OCI-LY7 (cell line): Measurements from ENCODE around the gene GNAQ. TPM values are rescaled to one million over a fixed set of nuclear protein-coding genes. Genes with fewer than 3 reads are reported as not detected.

Experiments used
- BruUV-seq: library from RNA; stranded (reverse); fragments of 400-500 nt; replicated peaks from 2 replicates; lab custom pipeline; 2021; lab: Mats Ljungman, UMichigan
- CTCF ChIA-PET: fragments of 300-600 bp; sonication (Branson Sonifier 250); formaldehyde crosslinking; loops from one replicate; lab custom pipeline; 2022; ENCODE audit warnings: antibody characterized with exemption; ENCODE audit not compliant: unreplicated experiment; lab: Charles Lee
- POLR2A ChIA-PET: fragments of 300-600 bp; sonication (Branson Sonifier 250); formaldehyde crosslinking; loops from one replicate; lab custom pipeline; 2022; ENCODE audit warnings: antibody characterized with exemption; lab: Charles Lee
- DNase-seq: peaks from one replicate; pipeline ENCODE4 v3.0.0-alpha.2; 2015; ENCODE audit warnings: low spot score
- H2AFZ ChIP-seq: fragments of 200-600 bp; sonication (generic), shearing (Covaris generic); 2 replicates; pipeline ENCODE4 v1.6.1; 2014; ENCODE audit warnings: mild to moderate bottlenecking, antibody characterized with exemption, low read length, moderate library complexity
- H3K27ac ChIP-seq: fragments of 200-600 bp; sonication (generic); 2 replicates; pipeline ENCODE4 v1.5.1; 2014; ENCODE audit warnings: mixed run types, low read depth, mild to moderate bottlenecking, moderate library complexity, low read length, inconsistent platforms; ENCODE audit not compliant: poor library complexity, severe bottlenecking
- H3K36me3 ChIP-seq: fragments of 200-600 bp; sonication (generic); 2 replicates; pipeline ENCODE4 v1.6.1; 2014; ENCODE audit warnings: mild to moderate bottlenecking, antibody characterized with exemption, low read length, moderate library complexity, mixed read lengths; ENCODE audit not compliant: insufficient read depth
- H3K4me1 ChIP-seq: fragments of 200-600 bp; sonication (generic); 2 replicates; pipeline ENCODE4 v1.5.1; 2014; ENCODE audit warnings: mild to moderate bottlenecking, low read length; ENCODE audit not compliant: insufficient read depth, poor library complexity, severe bottlenecking
- H3K4me2 ChIP-seq: fragments of 200-600 bp; sonication (generic); 2 replicates; pipeline ENCODE4 v1.6.1; 2014; ENCODE audit warnings: mild to moderate bottlenecking, low read length
- H3K4me3 ChIP-seq: fragments of 200-600 bp; sonication (generic); 2 replicates; pipeline ENCODE4 v1.5.1; 2014; ENCODE audit warnings: mild to moderate bottlenecking, low read depth, low read length; ENCODE audit not compliant: poor library complexity, severe bottlenecking
- H3K79me2 ChIP-seq: fragments of 200-600 bp; sonication (generic); 2 replicates; pipeline ENCODE4 v1.6.1; 2016; ENCODE audit warnings: low read depth, mild to moderate bottlenecking, low read length, moderate library complexity, mixed read lengths; ENCODE audit not compliant: insufficient read depth
- H3K9me2 ChIP-seq: fragments of 200-600 bp; sonication (generic); 2 replicates; pipeline ENCODE4 v1.6.1; 2016; ENCODE audit warnings: mild to moderate bottlenecking, low read length, mixed read lengths; ENCODE audit not compliant: insufficient read depth
- H3K9me3 ChIP-seq: fragments of 200-600 bp; sonication (generic); 2 replicates; pipeline ENCODE4 v1.6.1; 2014; ENCODE audit warnings: mild to moderate bottlenecking, mixed run types, low read length, mixed read lengths
- H4K20me1 ChIP-seq: fragments of 200-600 bp; sonication (generic); 2 replicates; pipeline ENCODE4 v1.6.1; 2014; ENCODE audit warnings: mild to moderate bottlenecking, antibody characterized with exemption, low read length, moderate library complexity, mixed read lengths; ENCODE audit not compliant: insufficient read depth
- EZH2phosphoT487 ChIP-seq: fragments of 200-600 bp; sonication (generic); IDR thresholded peaks from 2 replicates; pipeline ENCODE4 v1.6.1; 2018; ENCODE audit warnings: low read depth, borderline replicate concordance, mild to moderate bottlenecking, mixed run types, antibody characterized with exemption, low read length, moderate library complexity, mixed read lengths
- intact Hi-C: fragments of 100-400 bp; cut with micrococcal nuclease; formaldehyde crosslinking; loops from one replicate; pipeline ENCODE4 v1.10.0; 2022; ENCODE audit not compliant: unreplicated experiment
- total RNA-seq, 2 experiments: library from RNA; depleted of rRNA in 1 of 2; stranded (reverse); fragments of >200 nt in 1 of 2; shearing (Covaris generic) in 1 of 2; gene quantifications; 2 replicates each; pipeline ENCODE4 v1.2.3, GENCODE V29; 2014 to 2022
- TF ChIP-seq, protein P1 (sequence below): fragments of 200-600 bp; sonication (generic); conservative IDR thresholded peaks from 2 replicates; pipeline ENCODE4 v1.5.1; 2014; ENCODE audit warnings: mild to moderate bottlenecking, antibody characterized with exemption, low read length, moderate library complexity, mixed read lengths

Gene GNAQ
- total RNA-seq, 2 experiments from 2014 or later = not detected

DNA sequence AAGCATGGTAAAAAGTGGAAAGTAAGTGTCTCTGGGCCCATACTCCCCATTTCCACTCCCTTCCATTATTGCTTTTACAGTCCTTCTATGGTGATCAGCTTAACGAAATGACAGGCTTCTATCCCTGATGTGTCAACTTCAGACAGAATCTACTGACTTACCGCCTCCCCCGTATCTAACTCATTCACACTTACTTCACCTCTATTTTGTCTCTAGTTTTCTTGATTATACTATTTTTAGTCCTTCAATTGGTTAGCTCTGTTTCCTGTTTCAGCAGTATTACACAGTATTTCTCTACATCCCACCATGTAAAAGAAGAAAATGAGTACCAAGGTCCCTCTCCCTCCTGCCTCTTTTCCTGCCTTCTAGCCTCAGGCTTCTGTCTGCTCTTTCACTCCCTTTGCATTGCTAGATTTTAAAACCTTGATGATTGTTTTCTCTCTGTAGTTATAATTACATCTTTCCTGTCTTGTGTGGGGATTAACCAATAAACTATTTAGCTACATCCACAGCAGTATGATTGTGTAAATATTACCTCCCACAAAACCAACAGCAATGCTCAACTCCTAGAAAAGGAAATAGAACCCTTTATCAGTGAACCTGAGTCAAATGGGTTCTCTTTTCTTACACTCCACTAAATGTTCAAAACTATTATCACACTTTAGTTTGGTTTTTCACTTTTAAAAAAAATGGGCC, 53.4 kb downstream of the GNAQ start:
- H3K79me2 ChIP-seq = no peaks in the 10 kb centered on the region
- DNase-seq = no peak
- H3K36me3 ChIP-seq = no peaks in the 10 kb centered on the region
- H3K4me2 ChIP-seq = no peak overlapping the region
- TF ChIP-seq, protein P1, sequence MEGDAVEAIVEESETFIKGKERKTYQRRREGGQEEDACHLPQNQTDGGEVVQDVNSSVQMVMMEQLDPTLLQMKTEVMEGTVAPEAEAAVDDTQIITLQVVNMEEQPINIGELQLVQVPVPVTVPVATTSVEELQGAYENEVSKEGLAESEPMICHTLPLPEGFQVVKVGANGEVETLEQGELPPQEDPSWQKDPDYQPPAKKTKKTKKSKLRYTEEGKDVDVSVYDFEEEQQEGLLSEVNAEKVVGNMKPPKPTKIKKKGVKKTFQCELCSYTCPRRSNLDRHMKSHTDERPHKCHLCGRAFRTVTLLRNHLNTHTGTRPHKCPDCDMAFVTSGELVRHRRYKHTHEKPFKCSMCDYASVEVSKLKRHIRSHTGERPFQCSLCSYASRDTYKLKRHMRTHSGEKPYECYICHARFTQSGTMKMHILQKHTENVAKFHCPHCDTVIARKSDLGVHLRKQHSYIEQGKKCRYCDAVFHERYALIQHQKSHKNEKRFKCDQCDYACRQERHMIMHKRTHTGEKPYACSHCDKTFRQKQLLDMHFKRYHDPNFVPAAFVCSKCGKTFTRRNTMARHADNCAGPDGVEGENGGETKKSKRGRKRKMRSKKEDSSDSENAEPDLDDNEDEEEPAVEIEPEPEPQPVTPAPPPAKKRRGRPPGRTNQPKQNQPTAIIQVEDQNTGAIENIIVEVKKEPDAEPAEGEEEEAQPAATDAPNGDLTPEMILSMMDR = no peak
- no peak for TF ChIP-seq EZH2phosphoT487
- BruUV-seq = no TSS peak
- no peak overlapping the region for H3K4me3 ChIP-seq
- no peaks in the 10 kb centered on the region for H4K20me1 ChIP-seq
- POLR2A ChIA-PET = interaction anchor here (1.0 kb wide), 1 partner anchor 29 kb away, joined by 3 read pairs; no protein-coding TSS in a partner anchor
- H3K9me2 ChIP-seq = no peaks in the 10 kb centered on the region
- no peaks in the 10 kb centered on the region for H3K4me1 ChIP-seq
- no peaks in the 10 kb centered on the region for H3K9me3 ChIP-seq
- H2AFZ ChIP-seq = no peak overlapping the region
- no peak overlapping the region for H3K27ac ChIP-seq
- intact Hi-C loops = loop anchor here (10.0 kb wide), 1 partner anchor 147 kb away; no protein-coding TSS in a partner anchor
- CTCF ChIA-PET = no interaction called here

DNA sequence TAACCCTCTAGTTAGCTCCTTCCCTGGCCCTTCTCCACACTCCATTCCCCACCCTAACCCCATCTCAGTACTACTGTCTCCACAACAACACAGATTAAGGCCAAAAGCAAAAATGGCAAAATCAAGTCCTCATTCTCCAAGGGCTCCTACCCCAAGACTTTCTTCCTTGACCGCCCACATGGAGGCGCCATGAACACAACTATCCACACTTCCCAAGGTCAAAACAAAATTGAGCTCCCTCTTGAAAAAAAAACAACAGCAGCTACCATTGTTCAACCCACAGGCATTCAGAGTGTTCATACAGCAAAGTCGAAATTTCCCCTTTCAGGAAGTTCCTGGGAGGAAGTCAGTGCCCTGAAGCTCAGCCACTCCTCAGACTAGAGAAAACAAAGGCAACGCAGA, 54.4 kb downstream of the GNAQ start:
- Histone ChIP-seq H2AFZ (no peak overlapping the region), H3K4me2 (no peak overlapping the region), H3K4me1 (no peaks in the 10 kb centered on the region), H3K27ac (no peak overlapping the region), H3K36me3 (no peaks in the 10 kb centered on the region), H3K79me2 (no peaks in the 10 kb centered on the region), H3K9me2 (no peaks in the 10 kb centered on the region), H3K9me3 (no peaks in the 10 kb centered on the region), H3K4me3 (no peak overlapping the region), H4K20me1 (no peaks in the 10 kb centered on the region)
- ChIA-PET CTCF (interaction anchor here (0.6 kb wide), 1 partner anchor 505 kb away, joined by 3 read pairs; no protein-coding TSS in a partner anchor), POLR2A (interaction anchor here (0.6 to 1.1 kb wide), 3 partner anchors 18 to 425 kb away, joined by 3 to 5 read pairs (median 4); no protein-coding TSS in a partner anchor)
- intact Hi-C loops = loop anchor here (1.0 to 10.0 kb wide), 2 partner anchors 148 to 236 kb away; no protein-coding TSS in a partner anchor
- no TSS peak for BruUV-seq
- TF ChIP-seq, protein P1 = peak; percentile 79
- no peak for TF ChIP-seq EZH2phosphoT487
- peak; percentile 34 for DNase-seq

DNA sequence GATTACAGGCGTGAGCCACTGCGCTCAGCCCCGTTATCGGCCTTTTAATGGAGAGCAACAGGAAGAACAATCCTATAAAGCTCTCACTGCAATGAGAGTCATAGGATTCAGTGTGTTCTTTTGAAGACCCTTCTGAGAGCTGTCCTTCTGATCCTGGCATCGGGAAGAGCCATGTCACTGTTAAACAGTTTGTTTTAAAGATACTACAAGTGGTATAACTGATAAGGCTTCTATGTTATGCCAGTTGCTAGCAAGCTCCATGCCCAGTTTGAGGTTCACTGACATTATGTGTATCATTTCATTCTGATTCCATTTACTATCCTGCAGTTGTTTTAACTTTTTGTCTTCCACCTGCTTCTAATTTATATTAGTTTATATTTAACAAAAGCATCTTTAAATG, 55.8 kb downstream of the GNAQ start:
- H3K4me1 ChIP-seq = no peaks in the 10 kb centered on the region
- intact Hi-C loops = loop anchor here (10.0 kb wide), 1 partner anchor 149 kb away; no protein-coding TSS in a partner anchor
- no peaks in the 10 kb centered on the region for H3K9me2 ChIP-seq
- H3K27ac ChIP-seq = no peak overlapping the region
- H3K9me3 ChIP-seq = no peaks in the 10 kb centered on the region
- H3K36me3 ChIP-seq = no peaks in the 10 kb centered on the region
- no peak overlapping the region for H3K4me2 ChIP-seq
- H3K4me3 ChIP-seq = no peak overlapping the region
- H4K20me1 ChIP-seq = no peaks in the 10 kb centered on the region
- DNase-seq = no peak
- H2AFZ ChIP-seq = no peak overlapping the region
- no TSS peak for BruUV-seq
- TF ChIP-seq, protein P1 = no peak
- TF ChIP-seq EZH2phosphoT487 = no peak
- ChIA-PET POLR2A (no interaction called here), CTCF (no interaction called here)
- no peaks in the 10 kb centered on the region for H3K79me2 ChIP-seq
